ENCODE measurements around the gene ATP5IF1.

ATP5IF1 gene

DNA sequence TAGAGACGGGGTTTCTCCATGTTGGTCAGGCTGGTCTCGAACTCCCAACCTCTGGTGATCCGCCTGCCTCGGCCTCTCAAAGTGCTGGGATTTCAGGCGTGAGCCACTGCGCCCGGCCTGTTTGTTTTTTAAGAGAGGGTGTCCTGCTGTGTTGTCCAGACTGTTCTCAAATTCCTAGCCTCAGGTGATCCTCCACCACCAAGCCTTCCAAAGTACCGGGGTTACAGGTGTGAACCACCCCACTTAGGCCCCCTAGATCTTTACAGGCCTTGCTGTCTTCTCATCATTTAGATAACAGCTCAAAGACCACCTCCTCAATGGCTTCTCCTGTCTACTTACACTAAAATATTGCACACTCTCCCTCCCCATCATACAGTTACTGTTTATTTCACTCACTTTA, 29.7 kb downstream of the ATP5IF1 start:
- DNase-seq (ENCODE audit: low read depth) = no peak

DNA sequence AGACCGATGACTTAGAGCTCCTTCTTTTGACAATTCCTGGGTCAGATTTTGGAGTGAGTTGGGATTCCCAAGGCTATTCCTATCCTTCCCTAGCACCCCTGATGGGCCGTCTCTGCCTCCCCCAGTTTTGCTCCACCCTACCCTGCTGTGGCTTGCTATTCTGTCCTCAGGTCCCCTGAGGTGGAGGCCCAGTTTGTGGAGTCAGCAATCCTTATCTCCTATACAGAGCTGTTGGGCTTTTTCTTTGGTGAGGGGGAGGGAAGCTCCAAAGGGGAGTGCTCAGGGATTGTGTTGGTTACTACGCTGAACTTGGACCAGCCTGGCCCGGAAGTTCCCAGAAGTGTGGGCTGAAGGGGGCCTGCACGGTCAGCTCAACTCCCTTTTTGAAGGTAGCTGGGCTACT, 31.0 kb downstream of the ATP5IF1 start:
- DNase-seq (ENCODE audit: low read depth) = no peak

DNA sequence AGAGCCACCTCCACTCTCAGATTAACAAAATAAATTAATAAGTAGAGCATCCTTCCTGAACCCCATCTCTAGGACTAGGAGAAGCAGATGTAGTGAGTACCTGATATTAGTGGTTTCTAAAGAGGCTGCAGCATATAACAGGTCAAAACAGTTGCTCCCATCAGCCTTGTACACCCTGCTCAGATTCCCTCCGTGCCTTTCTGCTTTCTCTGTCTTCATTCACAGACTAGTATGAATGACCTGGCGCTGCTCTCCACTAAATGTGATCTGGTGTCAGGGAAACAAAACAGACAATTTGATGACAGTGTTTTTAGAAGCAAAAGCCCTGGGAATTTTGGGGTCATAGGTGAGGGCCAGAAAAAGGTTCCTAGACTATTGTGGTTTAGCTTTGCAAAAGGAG, 31.7 kb downstream of the ATP5IF1 start:
- no peak for DNase-seq (ENCODE audit: low read depth)

DNA sequence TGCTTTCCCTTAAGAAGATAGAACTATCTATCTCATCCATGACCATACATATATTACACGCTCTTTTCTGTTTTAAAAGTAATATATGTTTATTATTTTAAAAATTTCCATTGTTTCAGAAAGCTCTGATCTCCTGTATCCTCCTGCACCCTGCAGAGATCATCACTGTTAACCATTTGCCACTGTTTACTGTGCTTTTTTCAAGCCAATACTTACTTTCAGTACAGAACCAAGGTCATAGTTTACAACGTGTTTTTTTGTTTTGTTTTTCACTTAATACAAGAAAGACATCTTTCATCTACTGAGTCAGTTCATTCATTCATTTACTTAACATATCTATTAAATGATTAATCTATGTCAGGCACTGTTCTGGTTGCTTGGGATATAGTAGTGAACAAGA, 33.6 kb downstream of the ATP5IF1 start:
- DNase-seq (ENCODE audit: low read depth) = no peak

DNA sequence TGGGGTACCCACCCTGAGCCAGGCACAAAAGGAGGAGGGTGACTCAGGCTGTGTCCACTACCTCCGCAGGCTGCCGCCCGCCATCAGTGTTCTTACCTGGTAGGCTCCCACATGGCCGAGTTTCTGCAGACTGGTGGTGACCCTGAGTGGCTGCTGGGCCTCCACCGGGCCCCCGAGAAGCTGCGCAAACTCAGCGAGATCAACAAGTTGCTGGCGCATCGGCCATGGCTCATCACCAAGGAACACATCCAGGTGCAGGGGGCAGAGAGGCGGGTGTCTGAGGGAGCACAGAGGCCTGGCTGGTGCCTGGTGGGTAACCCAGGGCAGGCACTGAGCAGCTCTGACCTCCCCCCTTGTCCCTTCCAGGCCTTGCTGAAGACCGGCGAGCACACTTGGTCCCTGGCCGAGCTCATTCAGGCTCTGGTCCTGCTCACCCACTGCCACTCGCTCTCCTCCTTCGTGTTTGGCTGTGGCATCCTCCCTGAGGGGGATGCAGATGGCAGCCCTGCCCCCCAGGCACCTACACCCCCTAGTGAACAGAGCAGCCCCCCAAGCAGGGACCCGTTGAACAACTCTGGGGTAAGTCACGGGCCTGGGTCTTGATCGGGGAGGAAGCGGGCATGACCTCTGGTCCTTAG, 36.4 kb downstream of the ATP5IF1 start:
- DNase-seq (ENCODE audit: low read depth) = no peak

DNA sequence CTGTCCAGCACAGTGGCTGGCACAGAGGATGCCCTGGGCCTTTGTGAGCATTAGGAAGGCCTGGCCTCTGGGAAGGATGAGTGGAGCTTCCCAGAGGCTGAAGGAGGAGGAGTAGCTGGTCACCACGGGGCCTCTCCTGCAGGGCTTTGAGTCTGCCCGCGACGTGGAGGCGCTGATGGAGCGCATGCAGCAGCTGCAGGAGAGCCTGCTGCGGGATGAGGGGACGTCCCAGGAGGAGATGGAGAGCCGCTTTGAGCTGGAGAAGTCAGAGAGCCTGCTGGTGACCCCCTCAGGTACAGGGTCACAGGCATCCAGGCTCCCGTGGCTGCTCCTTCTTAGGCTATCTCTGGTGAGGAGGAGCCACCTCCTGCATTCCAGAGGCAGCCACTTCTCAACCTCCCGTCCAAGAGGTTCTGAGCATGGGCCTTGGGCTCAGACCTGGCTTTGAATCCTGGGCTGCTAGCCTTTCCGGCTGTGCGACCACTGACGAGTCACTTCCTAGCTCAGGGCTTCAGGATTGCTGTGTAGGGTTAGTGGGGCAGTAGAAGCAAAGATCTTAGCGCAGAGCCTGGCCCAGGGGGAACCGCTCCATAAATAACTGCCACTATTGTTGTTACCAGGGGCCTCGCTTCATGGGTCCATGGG, 37.4 kb downstream of the ATP5IF1 start:
- DNase-seq (ENCODE audit: low read depth) = no peak

- DNase-seq (ENCODE audit: low read depth) = no peak
Measured at GRCh38 chr1:28278763-28279162, 42.8 kb downstream of the ATP5IF1 start.

DNA sequence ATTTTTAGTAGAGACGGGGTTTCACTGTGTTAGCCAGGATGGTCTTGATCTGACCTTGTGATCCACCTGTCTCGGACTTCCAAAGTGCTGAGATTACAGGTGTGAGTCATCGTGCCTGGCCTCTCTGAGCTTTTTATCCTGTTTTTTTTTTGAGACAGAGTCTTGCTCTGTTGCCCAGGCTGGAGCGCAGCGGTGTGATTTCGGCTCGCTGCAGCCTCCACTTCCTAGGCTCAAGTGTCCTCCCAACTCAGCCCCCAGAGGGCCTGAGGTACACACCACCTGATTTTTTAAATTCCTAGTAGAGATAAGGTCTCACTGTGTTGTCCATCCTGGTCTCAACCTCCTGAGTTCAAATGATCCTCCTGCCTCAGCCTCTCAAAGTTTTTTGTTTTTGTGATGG, 43.8 kb downstream of the ATP5IF1 start:
- no peak for DNase-seq (ENCODE audit: low read depth)

DNA sequence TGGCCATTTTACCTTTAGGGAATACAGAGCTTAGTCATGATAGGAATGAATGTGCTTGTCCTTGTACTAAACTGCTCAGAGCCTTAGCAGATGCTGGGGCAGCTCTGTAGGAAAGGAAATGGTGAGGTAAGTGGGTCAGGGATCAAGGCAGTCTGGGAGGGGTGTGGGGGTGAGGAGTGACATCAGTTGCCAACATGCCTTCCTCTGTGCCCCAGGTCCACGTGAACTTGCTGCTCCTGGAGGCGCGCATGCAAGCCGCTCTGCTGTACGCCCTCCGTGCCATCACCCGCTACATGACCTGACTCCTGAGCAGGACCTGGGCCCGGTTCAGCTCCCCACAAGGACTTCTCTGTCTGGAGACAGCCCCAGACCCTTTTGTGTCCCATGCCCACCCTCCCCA, 44.6 kb downstream of the ATP5IF1 start:
- DNase-seq (ENCODE audit: low read depth) = no peak

DNA sequence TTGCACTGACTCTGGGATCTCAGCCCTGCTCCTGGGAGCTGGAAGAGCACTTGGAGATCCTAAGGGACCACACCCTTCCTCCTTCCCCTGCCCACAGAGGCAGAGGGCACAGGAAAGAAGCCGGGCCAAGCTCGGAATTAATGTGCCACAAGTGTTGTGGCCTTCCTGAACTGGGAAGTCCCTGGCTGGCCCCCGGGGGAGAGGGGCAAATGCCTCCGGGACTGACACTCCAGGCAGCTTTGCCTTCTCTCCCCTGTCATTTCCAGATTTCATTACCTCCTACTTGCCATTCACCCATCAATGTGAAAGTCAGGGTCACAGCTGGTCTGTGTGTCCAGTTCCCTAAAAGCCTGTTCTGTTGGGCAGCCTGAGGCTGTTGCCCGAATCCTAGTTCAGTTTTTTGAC, 45.1 kb downstream of the ATP5IF1 start:
- no peak for DNase-seq (ENCODE audit: low read depth)

- no peak for DNase-seq (ENCODE audit: low read depth)
Measured at GRCh38 chr1:28281608-28282425, 45.9 kb downstream of the ATP5IF1 start.

- no peak for DNase-seq (ENCODE audit: low read depth)
Measured at GRCh38 chr1:28282426-28283407, 46.8 kb downstream of the ATP5IF1 start.

DNA sequence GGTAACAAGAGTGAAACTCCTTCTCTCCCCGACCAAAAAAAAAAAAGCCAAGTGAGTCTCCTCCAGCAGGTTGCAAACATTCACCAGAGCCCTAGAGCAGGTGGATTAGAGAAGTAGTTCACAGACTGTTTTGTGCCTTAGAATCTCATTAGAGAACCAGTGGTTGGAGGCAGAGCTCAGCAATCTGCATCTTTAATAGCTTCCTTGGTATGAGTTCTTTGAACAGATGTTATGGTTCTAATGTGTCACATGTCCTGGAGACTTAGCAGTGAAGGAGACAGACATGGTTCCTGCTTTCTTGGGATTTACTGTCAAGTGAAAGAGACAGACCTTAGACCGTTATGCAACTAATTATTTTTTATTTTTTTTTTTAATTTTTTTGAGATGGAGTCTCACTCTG, 50.2 kb downstream of the ATP5IF1 start:
- DNase-seq (ENCODE audit: low read depth) = no peak
